Measurements from ENCODE around the gene B4GALT1.

DNA sequence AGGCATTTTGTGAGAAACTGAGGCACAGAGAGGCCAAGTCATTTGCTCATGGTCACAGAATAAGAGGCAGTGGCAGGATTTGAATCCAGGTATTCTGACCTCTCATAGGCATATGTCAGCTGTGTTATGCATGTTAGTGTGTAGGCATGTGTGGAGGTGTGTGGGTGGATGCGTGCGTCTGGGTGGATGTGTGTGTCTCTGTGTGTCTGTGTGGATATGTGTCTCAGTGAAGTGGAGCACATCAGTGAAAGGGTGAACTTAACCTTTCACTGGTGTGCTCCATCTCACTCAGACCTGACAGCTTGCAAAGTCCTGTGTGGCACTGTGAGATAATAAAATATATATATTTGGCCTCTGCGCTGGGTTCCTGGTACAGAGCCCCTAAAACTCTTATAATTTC lies 58.7 kb downstream of the B4GALT1 start:
- TF ChIP-seq, protein P1, sequence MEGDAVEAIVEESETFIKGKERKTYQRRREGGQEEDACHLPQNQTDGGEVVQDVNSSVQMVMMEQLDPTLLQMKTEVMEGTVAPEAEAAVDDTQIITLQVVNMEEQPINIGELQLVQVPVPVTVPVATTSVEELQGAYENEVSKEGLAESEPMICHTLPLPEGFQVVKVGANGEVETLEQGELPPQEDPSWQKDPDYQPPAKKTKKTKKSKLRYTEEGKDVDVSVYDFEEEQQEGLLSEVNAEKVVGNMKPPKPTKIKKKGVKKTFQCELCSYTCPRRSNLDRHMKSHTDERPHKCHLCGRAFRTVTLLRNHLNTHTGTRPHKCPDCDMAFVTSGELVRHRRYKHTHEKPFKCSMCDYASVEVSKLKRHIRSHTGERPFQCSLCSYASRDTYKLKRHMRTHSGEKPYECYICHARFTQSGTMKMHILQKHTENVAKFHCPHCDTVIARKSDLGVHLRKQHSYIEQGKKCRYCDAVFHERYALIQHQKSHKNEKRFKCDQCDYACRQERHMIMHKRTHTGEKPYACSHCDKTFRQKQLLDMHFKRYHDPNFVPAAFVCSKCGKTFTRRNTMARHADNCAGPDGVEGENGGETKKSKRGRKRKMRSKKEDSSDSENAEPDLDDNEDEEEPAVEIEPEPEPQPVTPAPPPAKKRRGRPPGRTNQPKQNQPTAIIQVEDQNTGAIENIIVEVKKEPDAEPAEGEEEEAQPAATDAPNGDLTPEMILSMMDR (IDR thresholded peaks at IDR 0.05) = no peak
- TF ChIP-seq POLR2A (IDR thresholded peaks at IDR 0.05) = no peak

Data from lower leg skin (tissue), 3 donors.